K562 (cell line): ENCODE data around the gene HOXB3. TPM values are rescaled to one million over a fixed set of nuclear protein-coding genes. Genes with fewer than 3 reads are reported as not detected.
A peak's percentile ranks its signal among the peaks of the same experiment; 100 is the strongest.

Experiments
- MLLT1 ChIP-seq, 2 experiments: fragments of 450-650 bp; IDR thresholded peaks; 2 replicates each; pipeline ENCODE4 v1.6.1; 2016
- PRPF4 ChIP-seq: fragments of 200-400 bp; formaldehyde crosslinking; IDR thresholded peaks from one replicate; pipeline ENCODE4 v1.6.1; 2017; ENCODE audit warnings: low read length, low read depth, mild to moderate bottlenecking; ENCODE audit not compliant: insufficient read depth, poor library complexity, severe bottlenecking
- RBBP5 ChIP-seq: fragments of 200-600 bp; sonication (generic); IDR thresholded peaks from 2 replicates; pipeline ENCODE4 v1.6.1; 2012; ENCODE audit warnings: borderline replicate concordance, mild to moderate bottlenecking, low read length, control low read depth, inconsistent platforms; ENCODE audit not compliant: insufficient read depth, poor library complexity, severe bottlenecking
- RBFOX2 ChIP-seq: fragments of 200-400 bp; formaldehyde crosslinking; IDR thresholded peaks from 2 replicates; pipeline ENCODE4 v1.6.1; 2017; ENCODE audit warnings: low read depth, mild to moderate bottlenecking, low read length, moderate library complexity
- ZNF507 ChIP-seq: conservative IDR thresholded peaks from 2 replicates; pipeline ENCODE4 v1.6.1; 2017; ENCODE audit warnings: missing genetic modification characterization, missing compliant biosample characterization
- ZNF512 ChIP-seq: IDR thresholded peaks from 2 replicates; pipeline ENCODE4 v1.6.1; 2016; ENCODE audit warnings: missing genetic modification characterization, missing compliant biosample characterization
- polyA plus RNA-seq, 8 experiments: library from polyadenylated mRNA; depleted of rRNA in 4 of 8; stranded (reverse) in 5 of 8; unstranded in 3 of 8; fragments of >200 nt; fragmentation: Nextera tagmentation in 2 of 8; fragmentation: Illumina TruSeq in 1 of 8; extraction: Ambion mirVana in 2 of 8; extraction: Trizol in 1 of 8; gene quantifications; 2 replicates each; pipeline versions ENCODE4 v1.2.1 to v1.2.3, GENCODE V29; 2011 to 2014; ENCODE audit warnings: inconsistent platforms in 1 of 8, missing spikeins in 1 of 8
- total RNA-seq, 7 experiments: library from RNA; depleted of rRNA in 6 of 7; stranded (reverse); fragments of >200 nt in 6 of 7; fragmentation: Illumina TruSeq in 2 of 7; extraction: Trizol in 2 of 7; gene quantifications; 2 replicates each; pipeline versions ENCODE4 v1.2.1 to v1.2.3, GENCODE V29; 2011 to 2021; ENCODE audit warnings: low replicate concordance in 1 of 7
- TF ChIP-seq, protein P1 (sequence below), 2 experiments: fragments of 450-650 bp; formaldehyde crosslinking in 1 of 2; IDR thresholded peaks; 2 replicates each; pipeline versions ENCODE4 v1.4.0 to v1.6.1; 2014 to 2020; ENCODE audit warnings: mild to moderate bottlenecking in 2 of 2, borderline replicate concordance in 1 of 2, low read depth in 1 of 2
- TF ChIP-seq, protein P2 (sequence below), 2 experiments: fragments of 450-650 bp; IDR thresholded peaks; 2 replicates each; pipeline ENCODE4 v1.6.1; 2018; ENCODE audit warnings: mild to moderate bottlenecking in 2 of 2, low read depth in 1 of 2; ENCODE audit not compliant: partially characterized antibody in 2 of 2

HOXB3 gene
- total and polyA plus RNA-seq, 9 of the 15 experiments (the other 6 are each of a cell fraction or from before 2014, with no cell fraction given): 2.4 to 41.3 (median 20.2) TPM

DNA sequence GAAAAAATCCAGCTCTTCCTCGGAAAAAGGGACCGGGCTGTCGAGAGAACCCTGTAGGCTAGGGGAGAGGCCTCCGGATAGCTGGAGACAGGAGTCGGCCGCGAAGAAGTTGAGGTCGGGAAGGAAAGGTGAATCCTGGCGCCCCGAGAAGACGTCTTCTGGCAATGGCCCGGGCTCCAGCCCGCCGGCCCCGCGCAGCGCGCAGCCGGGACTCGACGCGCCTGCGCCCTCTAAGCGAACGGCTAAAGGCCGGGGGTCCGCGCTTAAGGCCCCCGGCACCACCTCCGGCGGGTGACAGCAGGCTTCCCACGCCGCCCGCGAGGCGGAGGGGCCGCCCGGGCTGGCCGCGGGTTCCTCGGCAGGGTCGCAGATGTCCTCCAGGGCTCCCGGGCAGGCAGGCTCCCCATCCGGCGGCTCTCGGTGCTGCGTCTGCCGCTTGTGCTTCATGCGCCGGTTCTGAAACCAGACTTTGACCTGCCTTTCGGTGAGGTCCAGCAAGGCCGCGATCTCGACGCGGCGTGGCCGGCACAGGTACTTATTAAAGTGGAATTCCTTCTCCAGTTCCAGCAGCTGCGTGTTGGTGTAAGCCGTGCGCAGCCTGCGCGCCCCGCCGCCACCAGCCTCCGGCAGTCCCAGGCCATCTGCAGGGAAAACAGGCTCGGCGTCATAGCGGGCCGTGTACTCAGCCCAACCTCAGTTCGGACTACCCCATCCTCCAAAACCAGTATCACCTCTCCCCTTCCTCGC is 46.8 kb downstream of the HOXB3 start (continued):
- TF ChIP-seq, protein P1, sequence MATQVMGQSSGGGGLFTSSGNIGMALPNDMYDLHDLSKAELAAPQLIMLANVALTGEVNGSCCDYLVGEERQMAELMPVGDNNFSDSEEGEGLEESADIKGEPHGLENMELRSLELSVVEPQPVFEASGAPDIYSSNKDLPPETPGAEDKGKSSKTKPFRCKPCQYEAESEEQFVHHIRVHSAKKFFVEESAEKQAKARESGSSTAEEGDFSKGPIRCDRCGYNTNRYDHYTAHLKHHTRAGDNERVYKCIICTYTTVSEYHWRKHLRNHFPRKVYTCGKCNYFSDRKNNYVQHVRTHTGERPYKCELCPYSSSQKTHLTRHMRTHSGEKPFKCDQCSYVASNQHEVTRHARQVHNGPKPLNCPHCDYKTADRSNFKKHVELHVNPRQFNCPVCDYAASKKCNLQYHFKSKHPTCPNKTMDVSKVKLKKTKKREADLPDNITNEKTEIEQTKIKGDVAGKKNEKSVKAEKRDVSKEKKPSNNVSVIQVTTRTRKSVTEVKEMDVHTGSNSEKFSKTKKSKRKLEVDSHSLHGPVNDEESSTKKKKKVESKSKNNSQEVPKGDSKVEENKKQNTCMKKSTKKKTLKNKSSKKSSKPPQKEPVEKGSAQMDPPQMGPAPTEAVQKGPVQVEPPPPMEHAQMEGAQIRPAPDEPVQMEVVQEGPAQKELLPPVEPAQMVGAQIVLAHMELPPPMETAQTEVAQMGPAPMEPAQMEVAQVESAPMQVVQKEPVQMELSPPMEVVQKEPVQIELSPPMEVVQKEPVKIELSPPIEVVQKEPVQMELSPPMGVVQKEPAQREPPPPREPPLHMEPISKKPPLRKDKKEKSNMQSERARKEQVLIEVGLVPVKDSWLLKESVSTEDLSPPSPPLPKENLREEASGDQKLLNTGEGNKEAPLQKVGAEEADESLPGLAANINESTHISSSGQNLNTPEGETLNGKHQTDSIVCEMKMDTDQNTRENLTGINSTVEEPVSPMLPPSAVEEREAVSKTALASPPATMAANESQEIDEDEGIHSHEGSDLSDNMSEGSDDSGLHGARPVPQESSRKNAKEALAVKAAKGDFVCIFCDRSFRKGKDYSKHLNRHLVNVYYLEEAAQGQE (IDR thresholded peaks at IDR 0.05; ENCODE audit: borderline replicate concordance): no peak
- TF ChIP-seq, protein P1 (CRISPR knock-in tag; IDR thresholded peaks at IDR 0.05; ENCODE audit: low read depth): no peak
- TF ChIP-seq RBBP5 (peak; percentile 99), ZNF512 (tag) (0 out of 2 replicates have a peak, but pooled peaks have one; percentile 13), PRPF4 (no peak), RBFOX2 (peak; percentile 92), ZNF507 (tag) (no peak), MLLT1 (IDR thresholded peaks at IDR 0.05) (peak; percentile 17 to 81)
- TF ChIP-seq, protein P2, sequence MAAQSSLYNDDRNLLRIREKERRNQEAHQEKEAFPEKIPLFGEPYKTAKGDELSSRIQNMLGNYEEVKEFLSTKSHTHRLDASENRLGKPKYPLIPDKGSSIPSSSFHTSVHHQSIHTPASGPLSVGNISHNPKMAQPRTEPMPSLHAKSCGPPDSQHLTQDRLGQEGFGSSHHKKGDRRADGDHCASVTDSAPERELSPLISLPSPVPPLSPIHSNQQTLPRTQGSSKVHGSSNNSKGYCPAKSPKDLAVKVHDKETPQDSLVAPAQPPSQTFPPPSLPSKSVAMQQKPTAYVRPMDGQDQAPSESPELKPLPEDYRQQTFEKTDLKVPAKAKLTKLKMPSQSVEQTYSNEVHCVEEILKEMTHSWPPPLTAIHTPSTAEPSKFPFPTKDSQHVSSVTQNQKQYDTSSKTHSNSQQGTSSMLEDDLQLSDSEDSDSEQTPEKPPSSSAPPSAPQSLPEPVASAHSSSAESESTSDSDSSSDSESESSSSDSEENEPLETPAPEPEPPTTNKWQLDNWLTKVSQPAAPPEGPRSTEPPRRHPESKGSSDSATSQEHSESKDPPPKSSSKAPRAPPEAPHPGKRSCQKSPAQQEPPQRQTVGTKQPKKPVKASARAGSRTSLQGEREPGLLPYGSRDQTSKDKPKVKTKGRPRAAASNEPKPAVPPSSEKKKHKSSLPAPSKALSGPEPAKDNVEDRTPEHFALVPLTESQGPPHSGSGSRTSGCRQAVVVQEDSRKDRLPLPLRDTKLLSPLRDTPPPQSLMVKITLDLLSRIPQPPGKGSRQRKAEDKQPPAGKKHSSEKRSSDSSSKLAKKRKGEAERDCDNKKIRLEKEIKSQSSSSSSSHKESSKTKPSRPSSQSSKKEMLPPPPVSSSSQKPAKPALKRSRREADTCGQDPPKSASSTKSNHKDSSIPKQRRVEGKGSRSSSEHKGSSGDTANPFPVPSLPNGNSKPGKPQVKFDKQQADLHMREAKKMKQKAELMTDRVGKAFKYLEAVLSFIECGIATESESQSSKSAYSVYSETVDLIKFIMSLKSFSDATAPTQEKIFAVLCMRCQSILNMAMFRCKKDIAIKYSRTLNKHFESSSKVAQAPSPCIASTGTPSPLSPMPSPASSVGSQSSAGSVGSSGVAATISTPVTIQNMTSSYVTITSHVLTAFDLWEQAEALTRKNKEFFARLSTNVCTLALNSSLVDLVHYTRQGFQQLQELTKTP (IDR thresholded peaks at IDR 0.05; ENCODE audit: low read depth in 1 of 2, partially characterized antibody in 2 of 2): peak; percentile 17 to 59
